ENCODE data around the gene BICDL2.

- no peak for TF ChIP-seq ZNF302 (tag by site-specific recombination; IDR thresholded peaks at IDR 0.05; ENCODE audit: low read depth)
- TF ChIP-seq CTCF (tag by site-specific recombination; IDR thresholded peaks at IDR 0.05), result no peak
- no peak for TF ChIP-seq ZNF426 (tag by site-specific recombination; IDR thresholded peaks at IDR 0.05)
- TF ChIP-seq ZNF423 (tag by site-specific recombination; IDR thresholded peaks at IDR 0.05), result no peak
- no peak for TF ChIP-seq REST (tag by site-specific recombination; IDR thresholded peaks at IDR 0.05)
- TF ChIP-seq TCF7L2 (IDR thresholded peaks at IDR 0.05; ENCODE audit: borderline replicate concordance, low read depth, low read length), result no peak
Measured at GRCh38 chr16:3038256-3038655, 1.5 kb upstream of the BICDL2 start.

Measured in HEK293 (cell line).